22Rv1 (cell line): Measurements from ENCODE around the gene RPUSD3.

Source experiments
- CTCF ChIP-seq: fragments of 450-650 bp; IDR thresholded peaks from 2 replicates; pipeline ENCODE4 v1.5.1; 2017; ENCODE audit warnings: mild to moderate bottlenecking
- ZFX ChIP-seq: fragments of 450-650 bp; IDR thresholded peaks from 2 replicates; pipeline ENCODE4 v1.6.1; 2017; ENCODE audit warnings: antibody characterized with exemption, borderline replicate concordance

- TF ChIP-seq CTCF, result no peak
- TF ChIP-seq ZFX, result no peak
These were observed 25.0 kb downstream of the RPUSD3 start for GRCh38 chr3:9818666-9819335.
